T47D (cell line): Measurements from ENCODE around the gene MYO9B.

ENCODE experiments used
- DNase-seq, 2 experiments: peaks; one replicate each; pipeline versions ENCODE4 v3.0.0 to v3.0.0-alpha.2; 2011 to 2012; ENCODE audit warnings: low read depth in 1 of 2, low spot score in 1 of 2
- JUND ChIP-seq: IDR thresholded peaks from 2 replicates; pipeline ENCODE4 v1.6.1; 2012; ENCODE audit warnings: low read depth
- in situ Hi-C: cut with HindIII; loops from 2 replicates; pipeline ENCODE4 v1.10.0; 2016; ENCODE audit warnings: low sequenced_read_pairs, low pct_unique_long_range_greater_than_20kb

MYO9B gene

DNA sequence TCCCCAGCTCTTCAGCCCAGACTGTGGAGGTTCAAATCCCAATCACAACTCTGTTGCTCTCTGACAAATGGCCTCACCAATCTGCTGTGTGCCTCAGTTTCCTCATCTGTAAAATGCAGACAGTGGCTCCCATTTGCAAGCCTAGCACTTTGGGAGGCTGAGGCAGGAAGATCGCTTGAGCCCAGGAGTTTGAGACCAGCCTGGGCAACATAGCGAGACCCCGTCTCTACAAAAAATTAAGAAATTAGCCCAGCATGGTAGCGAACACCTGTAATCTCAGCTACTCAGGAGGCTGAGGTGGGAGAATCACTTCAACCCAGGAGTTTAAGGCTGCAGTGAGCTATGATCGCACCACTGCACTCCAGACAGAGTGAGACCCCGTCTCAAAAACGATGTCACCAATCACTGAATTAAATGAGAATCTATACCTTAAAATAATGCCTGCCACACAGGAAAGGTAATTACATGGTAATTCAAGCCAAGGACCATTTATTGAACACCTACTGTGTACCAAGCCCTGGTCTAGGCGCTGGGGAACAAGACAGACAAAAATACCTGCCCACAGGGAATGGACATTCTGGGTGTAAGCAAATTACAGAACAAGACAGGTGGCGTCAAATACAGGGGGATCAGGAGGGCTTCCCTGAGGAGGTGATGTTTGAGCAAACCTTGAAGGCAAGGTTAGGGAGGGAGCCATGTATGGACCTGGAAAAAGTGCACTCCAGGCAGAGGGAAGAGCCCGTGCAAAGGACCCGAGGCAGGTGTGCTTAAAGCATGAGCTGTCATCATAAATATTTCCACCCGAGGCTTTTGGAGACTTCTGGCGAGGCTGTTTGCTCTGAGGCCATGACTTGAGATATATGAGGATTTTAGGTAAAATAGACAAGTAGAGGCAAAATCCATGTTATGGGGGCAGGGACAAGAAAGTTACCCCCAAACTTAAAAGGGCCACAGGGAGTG, 162.4 kb downstream of the MYO9B start:
- no peak for TF ChIP-seq JUND
- in situ Hi-C loops = no loop called here
- no peak for DNase-seq

DNA sequence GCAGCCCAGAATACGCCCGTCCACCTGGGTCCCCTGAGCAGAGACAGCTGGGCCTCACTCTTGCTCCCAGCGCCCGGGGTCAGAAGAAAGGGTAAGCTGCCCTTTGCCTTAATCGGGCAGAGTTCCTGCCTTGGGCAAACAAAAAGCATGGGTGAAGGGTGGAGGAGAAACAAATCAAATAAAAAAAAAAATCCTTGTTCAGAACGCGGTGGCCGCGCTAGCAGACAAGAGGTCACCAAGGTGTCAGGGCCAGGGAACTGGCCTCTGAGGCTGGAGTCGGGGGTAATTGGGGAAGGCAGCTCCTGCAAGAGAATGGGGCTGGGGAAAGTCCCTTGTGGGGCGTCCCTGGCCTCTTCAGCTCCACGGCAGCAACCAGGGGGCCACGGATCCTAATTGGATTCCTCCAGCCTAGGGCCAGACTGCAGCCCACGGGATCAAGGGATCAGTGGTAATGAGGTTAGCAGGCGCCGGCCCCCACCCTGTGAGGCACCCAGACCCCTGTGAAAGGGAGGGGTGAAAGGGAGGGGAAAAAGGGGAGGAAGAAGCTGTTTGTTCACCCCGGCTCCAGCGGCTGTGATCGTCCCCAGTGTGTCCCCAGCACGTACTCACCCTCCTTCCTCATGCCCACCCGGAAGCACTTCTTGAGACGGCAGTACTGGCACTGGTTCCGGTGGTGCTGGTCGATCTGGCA, 164.6 kb downstream of the MYO9B start:
- DNase-seq = no peak
- no peak for TF ChIP-seq JUND
- in situ Hi-C loops = no loop called here

DNA sequence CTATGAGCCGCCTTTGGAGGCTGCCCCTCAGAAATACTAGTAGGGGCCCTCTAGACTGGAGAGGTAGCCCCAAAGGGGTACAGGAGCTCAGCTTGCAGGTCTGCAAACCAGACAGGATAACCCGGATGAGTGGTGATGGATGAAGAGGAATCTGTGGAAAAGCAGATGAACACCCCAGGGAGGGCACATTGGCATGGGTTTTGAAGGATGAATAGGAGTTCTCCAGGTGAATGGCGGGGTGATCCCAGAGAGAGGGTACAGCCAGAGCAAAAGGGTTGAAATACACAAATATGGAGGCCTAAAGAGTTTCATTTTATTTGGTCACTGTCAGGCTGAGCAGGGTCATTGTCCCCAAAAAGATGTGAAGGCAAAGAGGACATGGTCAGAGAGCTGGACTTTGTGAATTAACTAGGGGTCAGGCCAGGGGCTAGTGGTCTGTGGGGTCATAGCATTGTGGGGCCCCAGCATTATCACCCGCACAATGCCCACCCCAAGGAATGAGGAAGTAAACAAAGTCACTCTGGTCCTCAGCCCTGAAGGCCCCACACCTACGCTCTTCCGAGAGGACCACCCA, 165.3 kb downstream of the MYO9B start:
- no peak for TF ChIP-seq JUND
- DNase-seq = no peak
- in situ Hi-C loops = no loop called here

DNA sequence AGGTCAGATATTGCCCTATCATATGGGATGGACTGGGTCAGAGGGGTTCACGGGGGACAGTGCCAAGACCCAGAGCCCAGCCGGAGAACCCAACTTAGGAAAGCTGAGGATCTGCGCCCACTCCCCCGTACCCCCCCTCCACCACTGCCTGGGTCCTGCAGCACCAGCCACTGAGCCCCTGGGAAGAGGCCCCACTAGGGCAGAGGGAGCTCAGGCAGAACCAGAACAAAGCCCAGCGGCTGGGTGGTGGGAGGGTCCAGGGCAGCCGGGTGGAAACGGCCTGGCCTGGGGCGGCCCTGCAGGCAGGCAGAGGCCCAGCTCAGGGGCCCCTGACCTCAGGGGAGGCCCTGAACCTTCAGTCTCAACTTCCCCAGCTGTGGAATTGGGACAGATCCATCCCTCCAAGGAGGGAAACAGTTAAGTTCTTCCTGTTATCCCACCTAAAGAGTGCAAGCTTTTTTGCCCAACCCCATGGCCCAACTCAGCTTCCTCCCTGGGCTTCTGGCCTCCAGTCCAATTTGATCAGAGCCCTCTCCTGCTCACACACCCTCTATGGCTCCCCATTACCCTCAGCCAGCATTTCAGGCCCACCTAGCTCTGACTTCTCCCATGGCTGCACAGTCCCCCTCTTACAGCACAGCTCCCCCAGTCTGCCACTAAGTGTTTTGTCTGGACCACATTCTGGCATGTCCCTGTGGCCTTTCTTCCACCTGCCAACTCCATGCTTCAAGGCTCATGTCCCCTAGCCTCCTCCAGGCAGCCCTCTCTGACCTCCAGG, 167.0 kb downstream of the MYO9B start:
- in situ Hi-C loops = no loop called here
- DNase-seq = no peak
- TF ChIP-seq JUND = no peak

DNA sequence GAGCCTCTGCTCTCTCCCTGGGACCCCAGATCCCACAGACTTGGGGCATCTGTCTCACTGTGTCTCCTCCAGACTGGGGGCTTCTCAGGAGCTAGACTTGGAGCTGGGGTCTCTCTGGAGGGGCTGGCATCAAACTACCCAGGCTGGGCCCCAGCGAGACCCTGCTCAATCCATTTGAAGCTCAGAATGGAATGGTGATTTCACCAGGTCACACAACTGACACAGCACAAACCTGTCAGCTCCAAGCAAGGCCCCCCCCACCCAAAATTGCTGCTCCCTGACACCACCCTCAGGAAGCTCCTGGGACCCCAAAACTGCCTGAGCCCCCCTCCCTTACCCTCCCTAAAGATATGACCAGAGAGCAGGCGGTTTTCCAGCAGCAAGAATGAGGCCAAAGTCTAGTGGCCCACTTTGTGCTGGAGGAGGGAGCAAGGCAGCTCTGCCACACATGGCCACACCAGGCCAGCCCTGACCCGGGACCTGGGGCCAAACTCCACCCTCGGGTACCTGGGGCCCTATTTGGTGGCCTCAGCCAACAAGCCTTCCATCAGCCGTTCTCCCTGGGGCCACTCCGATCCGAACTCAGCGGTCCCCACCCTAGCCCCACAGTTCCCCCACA, 167.7 kb downstream of the MYO9B start:
- in situ Hi-C loops = no loop called here
- no peak for DNase-seq
- no peak for TF ChIP-seq JUND

DNA sequence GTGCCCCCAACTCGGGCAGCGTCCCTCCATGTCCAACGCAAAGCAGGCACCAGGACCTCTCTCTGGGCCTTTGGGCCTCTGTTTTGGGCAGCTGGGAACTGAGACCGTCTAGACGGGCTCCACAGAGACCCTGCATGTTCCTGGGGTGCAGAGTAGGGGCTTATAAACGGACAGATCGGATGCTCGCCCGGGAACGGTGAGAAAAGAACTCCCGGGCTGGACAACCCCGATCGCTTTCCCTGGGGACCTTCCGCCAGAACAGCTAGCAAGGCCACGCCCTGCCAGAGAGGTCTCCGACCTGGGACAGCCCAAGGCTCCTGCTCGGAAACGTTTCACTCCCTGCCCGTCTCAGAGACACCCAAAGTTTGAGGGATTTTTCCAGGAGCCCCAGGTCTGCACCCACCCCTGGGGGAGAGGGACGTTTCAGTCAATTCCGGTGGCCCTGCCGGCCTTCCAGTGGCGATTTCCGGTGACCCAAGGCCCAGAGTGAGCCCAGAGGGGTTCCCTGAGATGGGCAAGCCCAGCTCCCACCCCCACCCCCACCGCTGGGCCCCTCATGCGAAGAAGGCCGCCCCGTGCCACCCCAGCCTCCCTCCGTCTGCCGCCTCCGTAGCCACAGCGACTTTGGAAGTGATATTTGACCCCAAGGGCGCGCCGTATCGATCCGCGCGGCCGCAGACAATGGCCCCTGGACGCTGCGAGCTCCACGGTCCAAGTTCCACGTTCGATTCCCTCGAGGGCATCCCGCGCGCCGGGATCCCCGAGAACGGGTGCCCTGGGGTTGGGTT, 168.4 kb downstream of the MYO9B start:
- DNase-seq = no peak
- in situ Hi-C loops = no loop called here
- TF ChIP-seq JUND = no peak

DNA sequence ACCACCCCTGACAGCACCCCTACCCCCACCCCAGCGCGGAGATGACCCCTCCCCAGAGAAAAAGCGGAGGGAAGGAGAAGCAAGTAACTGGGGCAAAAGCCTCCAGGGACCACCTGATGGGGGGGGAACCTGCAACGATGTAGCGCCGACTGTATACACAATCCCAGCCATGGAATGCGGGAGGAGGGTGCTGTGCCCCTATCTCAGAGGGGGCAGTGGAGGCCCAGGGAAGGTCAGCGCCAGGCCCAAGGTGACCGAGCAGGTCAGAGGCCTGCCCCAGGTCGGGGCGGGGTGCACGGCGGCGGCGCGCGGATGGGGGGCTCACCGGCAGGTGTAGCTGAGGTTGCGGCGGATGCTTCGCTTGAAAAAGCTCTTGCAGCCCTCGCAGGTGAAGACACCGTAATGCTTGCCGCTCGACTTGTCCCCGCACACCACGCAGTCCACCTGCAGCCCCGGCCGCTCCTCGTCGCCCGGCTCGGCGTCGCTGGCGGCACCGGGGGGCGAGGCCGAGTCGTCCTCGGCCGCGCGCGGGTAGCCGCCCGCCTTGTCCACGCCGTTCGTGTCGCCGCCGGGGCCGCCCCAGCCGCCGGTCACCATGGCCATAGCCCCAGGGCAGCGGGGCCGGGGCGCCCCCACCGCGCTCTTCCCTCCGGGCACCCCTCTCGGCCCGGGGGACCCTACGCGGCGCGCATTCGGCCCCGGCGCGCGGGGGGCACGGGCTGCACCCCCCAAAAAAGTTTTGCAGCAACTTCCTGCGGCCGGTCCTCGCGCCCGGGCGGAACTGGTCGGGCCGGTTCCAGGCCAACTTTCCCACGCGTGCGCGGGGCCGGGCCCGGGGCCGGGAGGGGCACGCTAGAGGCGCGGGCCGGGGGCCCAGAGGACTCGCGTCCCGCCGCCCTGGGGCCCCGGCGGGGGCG, 169.3 kb downstream of the MYO9B start:
- no peak for TF ChIP-seq JUND

DNA sequence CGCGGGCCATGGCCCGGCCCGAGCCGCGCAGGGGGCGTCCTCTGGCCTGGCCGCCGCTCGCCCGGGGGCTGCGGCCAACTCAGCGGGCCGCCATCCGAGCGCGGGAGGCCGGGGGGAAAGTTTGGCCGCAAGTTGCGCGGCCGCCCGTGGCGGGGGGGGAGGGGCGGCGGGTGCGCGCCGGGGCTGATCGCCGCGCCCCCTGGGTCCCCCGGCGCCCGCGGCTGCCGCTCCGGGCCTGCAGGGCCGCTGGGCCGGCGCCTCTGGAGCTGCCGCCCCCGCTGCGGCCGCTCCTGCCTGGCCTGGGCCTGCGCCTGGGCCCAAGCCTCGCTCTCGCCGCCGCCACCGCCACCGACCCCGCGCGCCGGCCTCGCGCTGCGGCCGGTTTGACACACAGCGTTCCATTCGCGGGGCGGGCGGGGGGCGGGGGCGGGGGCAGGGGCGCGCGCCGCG, 170.0 kb downstream of the MYO9B start, which contains the start of gene NR2F6:
Gene NR2F6 (minus strand): TSS at position 385 of the 450 bp plus-strand sequence. CDS start 699 bp downstream, outside the sequence.
- TF ChIP-seq JUND = no peak
- DNase-seq = no peak
- in situ Hi-C loops = no loop called here

More for the DNA sequence above, 169.3 kb downstream of the MYO9B start:
- in situ Hi-C loops = no loop called here
- DNase-seq = peak; percentile 56 to 71

DNA sequence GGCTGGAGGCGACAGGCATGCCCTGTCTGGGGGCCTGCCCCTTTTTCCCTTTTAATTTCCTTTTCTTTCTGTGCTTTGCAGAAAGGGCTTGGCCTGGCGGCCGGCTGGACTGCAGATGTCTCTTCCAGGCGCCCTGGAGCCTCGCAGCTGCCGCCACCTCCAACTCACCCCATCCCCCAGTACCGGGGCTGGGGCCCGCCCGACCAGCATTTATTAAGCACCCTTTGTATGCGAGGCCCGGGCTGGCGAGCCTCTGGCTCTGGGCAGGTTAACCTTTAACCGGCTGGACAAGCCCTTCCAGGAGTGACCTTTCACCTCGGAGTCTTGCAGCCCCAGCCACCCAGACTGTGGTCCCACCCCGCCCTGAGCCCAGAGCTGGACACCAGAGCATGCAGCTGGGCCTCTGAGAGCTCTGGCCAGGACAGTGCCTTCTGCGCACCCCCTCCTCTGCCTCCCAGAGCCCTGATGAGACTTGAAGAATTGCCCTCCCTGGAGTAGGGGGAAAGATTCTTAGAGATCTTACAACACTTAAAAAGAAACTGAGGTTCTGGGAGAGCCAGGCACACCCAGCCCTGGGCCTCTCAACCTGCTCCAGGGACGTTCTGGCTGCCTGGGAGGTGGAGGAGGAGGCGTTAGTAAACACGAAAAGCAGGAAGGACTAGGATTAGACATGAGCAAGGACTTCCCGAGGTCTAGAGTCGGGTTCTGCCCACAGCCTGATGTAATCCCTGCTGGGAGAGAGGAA, 171.3 kb downstream of the MYO9B start:
- DNase-seq = peak in 1 of 2 experiments; percentile 79
- in situ Hi-C loops = no loop called here
- no peak for TF ChIP-seq JUND
